Measurements from ENCODE around the gene CCDC181. TPM values are rescaled to one million over a fixed set of nuclear protein-coding genes. Genes with fewer than 3 reads are reported as not detected.

CCDC181 gene
- polyA plus RNA-seq, 1 of the 3 experiments (the other 2 are of a cell fraction), result 1.2 TPM

DNA sequence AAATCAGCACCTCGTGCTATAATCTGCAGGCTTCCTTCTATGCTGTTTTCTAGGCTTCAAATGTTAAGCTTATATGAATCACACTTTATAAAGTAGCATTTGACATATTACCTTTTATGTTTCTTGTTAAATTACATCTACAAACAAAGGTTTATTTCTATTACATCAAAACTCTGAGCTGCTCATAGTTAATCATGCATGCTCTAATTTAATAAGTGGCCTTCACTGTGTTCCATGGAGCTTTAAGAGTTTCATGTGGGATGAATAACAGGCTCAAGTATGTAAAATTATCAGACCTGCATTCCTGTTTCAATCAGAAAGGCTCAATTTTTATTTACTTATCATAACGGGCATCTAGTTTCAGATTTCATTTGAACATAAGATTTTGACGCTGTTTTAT, 45.5 kb upstream of the CCDC181 start:
- Histone ChIP-seq H3K4me1 (ENCODE audit: control insufficient read depth in 1 of 2, insufficient read depth in 2 of 2, low read depth in 1 of 2, low read length in 1 of 2) (no peaks in the 10 kb centered on the region; a peak in 1 of 4 replicates), H3K4me3 (ENCODE audit: low read depth in 2 of 2, low read length in 1 of 2) (no peak overlapping the region), H4K20me1 (ENCODE audit: insufficient read depth) (no peaks in the 10 kb centered on the region), H3K27me3 (ENCODE audit: insufficient read depth) (no peaks in the 10 kb centered on the region), H3K9ac (no peak overlapping the region), H3F3A (replicated peaks; ENCODE audit: insufficient read depth) (no peaks in the 10 kb centered on the region), H3K79me2 (ENCODE audit: insufficient read depth) (no peaks in the 10 kb centered on the region), H2AFZ (ENCODE audit: low read depth) (no peak overlapping the region), H3K4me2 (no peak overlapping the region), H3K9me3 (no peaks in the 10 kb centered on the region), H3K36me3 (replicated peaks in 1 of 2; ENCODE audit: control insufficient read depth in 1 of 2, insufficient read depth in 2 of 2, low read length in 1 of 2) (peaks cover 0 to 29% of the 10 kb centered on the region in 2 experiments), H3K9me2 (no peaks in the 10 kb centered on the region), H3K27ac (ENCODE audit: low read depth in 2 of 2, low read length in 1 of 2) (no peak overlapping the region)
- 85% methylated on average over 3 of the region's 3 CpGs for WGBS (ENCODE audit: low lambda C conversion rate)
- no peak for DNase-seq
- TF ChIP-seq, protein P1, sequence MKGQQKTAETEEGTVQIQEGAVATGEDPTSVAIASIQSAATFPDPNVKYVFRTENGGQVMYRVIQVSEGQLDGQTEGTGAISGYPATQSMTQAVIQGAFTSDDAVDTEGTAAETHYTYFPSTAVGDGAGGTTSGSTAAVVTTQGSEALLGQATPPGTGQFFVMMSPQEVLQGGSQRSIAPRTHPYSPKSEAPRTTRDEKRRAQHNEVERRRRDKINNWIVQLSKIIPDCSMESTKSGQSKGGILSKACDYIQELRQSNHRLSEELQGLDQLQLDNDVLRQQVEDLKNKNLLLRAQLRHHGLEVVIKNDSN (IDR thresholded peaks at IDR 0.05; ENCODE audit: borderline replicate concordance, low read depth), result no peak
- TF ChIP-seq ZBTB33 (IDR thresholded peaks at IDR 0.05; ENCODE audit: borderline replicate concordance, low read depth) (no peak), FOXM1 (IDR thresholded peaks at IDR 0.05; ENCODE audit: low read depth) (no peak), FOSL2 (IDR thresholded peaks at IDR 0.05; ENCODE audit: borderline replicate concordance, low read depth) (no peak)
- CTCF ChIA-PET, result interaction anchor here (1.5 kb wide), 1 partner anchor 74 kb away, joined by 8 read pairs; no protein-coding TSS in a partner anchor
- POLR2A ChIA-PET, result no interaction called here

- H2AFZ ChIP-seq (ENCODE audit: low read depth), result no peak overlapping the region
- peaks cover 6 to 32% of the 10 kb centered on the region in 2 experiments for H3K36me3 ChIP-seq (replicated peaks in 1 of 2; ENCODE audit: control insufficient read depth in 1 of 2, insufficient read depth in 2 of 2, low read length in 1 of 2)
- CTCF ChIA-PET, result interaction anchor here (1.3 to 2.1 kb wide), 3 partner anchors 8 to 243 kb away, joined by 3 to 14 read pairs (median 4); no protein-coding TSS in a partner anchor
- POLR2A ChIA-PET, result no interaction called here
- no peak overlapping the region for H3K9ac ChIP-seq
- H3K4me3 ChIP-seq (ENCODE audit: low read depth in 2 of 2, low read length in 1 of 2), result no peak overlapping the region
- no peaks in the 10 kb centered on the region for H3K27me3 ChIP-seq (ENCODE audit: insufficient read depth)
- H3K4me1 ChIP-seq (ENCODE audit: control insufficient read depth in 1 of 2, insufficient read depth in 2 of 2, low read depth in 1 of 2, low read length in 1 of 2), result no peaks in the 10 kb centered on the region; a peak in 1 of 4 replicates
- no peaks in the 10 kb centered on the region for H3K79me2 ChIP-seq (ENCODE audit: insufficient read depth)
- H3K9me3 ChIP-seq, result no peaks in the 10 kb centered on the region
- H3K27ac ChIP-seq (ENCODE audit: low read depth in 2 of 2, low read length in 1 of 2), result no peak overlapping the region
- no peaks in the 10 kb centered on the region for H4K20me1 ChIP-seq (ENCODE audit: insufficient read depth)
- no peak for TF ChIP-seq ZBTB33 (IDR thresholded peaks at IDR 0.05; ENCODE audit: borderline replicate concordance, low read depth)
- TF ChIP-seq JUND (IDR thresholded peaks at IDR 0.05), result peak; percentile 10; the same call in 1 of the 2 replicates
- TF ChIP-seq SIN3A (IDR thresholded peaks at IDR 0.05; ENCODE audit: borderline replicate concordance, low read depth, low read length), result no peak
- TF ChIP-seq NFIC (IDR thresholded peaks at IDR 0.05; ENCODE audit: borderline replicate concordance), result no peak
- TF ChIP-seq CTCF (IDR thresholded peaks at IDR 0.05), result no peak
- TF ChIP-seq FOSL2 (IDR thresholded peaks at IDR 0.05; ENCODE audit: borderline replicate concordance, low read depth), result 0 out of 2 replicates have a peak, but pooled peaks have one; percentile 9
- TF ChIP-seq NRF1 (IDR thresholded peaks at IDR 0.05; ENCODE audit: low read depth, low read length), result no peak
- no peaks in the 10 kb centered on the region for H3K9me2 ChIP-seq
- DNase-seq, result no peak
- H3K4me2 ChIP-seq, result no peak overlapping the region
- H3F3A ChIP-seq (replicated peaks; ENCODE audit: insufficient read depth), result no peaks in the 10 kb centered on the region
Observed at GRCh38 chr1:169468982-169469381, 41.7 kb upstream of the CCDC181 start.

Measured in SK-N-SH (cell line).